GM18520 (cell line): ENCODE data around the gene PHKB.
"Not testable (repeated sequence)": the region's sequence is repeated elsewhere in the genome, so short reads cannot be mapped to it uniquely, and the experiment has no call there.

Experiments
- ATAC-seq: cut with Tn5 transposase; IDR thresholded peaks from one replicate; pipeline ENCODE4 v1.9.1; 2021; ENCODE audit not compliant: unreplicated experiment

The PHKB gene

DNA sequence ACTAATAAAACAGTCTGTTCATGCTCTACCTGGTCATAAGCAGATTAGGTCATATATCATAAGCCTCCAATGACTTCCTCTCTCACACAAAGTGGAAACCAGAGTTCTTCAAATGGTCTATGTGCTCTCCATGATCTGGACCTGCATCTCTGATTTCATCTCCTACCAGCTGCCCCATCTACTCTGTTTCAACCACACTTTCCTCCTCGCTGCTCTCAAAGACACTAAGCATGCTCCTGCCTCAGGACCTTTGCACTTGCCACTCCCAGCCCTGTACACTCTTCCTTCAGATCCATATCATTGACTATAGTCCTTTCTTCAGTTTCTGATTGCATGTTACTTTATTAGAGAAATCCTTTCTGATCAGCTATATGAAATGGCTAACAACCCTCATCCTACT lies 196.8 kb downstream of the PHKB start:
- ATAC-seq = no peak

DNA sequence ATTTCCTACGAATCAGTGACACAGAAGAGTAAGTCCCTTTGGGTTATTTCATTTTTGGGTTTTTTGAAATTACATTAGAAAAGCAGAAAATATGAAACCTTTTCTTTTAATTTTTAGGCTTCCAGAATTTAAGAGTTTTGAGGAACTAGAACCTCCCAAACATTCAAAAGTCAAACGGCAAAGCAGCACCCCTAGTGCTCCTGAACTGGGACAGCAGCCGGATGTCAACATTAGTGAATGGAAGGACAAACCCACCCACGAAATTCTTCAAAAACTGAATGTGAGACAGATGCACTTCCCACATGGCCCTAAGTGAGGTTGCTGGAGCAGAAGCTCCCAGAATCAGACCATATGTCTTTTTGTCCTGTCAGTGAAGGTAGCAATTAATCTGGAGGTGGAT lies 199.4 kb downstream of the PHKB start:
- no peak for ATAC-seq

- ATAC-seq = no peak
These were observed 203.7 kb downstream of the PHKB start for GRCh38 chr16:47664653-47665325.

GRCh38 chr16:47666434-47666833 lies 205.3 kb downstream of the PHKB start:
- ATAC-seq = no peak

- no peak for ATAC-seq
These were observed 206.8 kb downstream of the PHKB start for GRCh38 chr16:47667956-47668355.

GRCh38 chr16:47672475-47672874 lies 211.3 kb downstream of the PHKB start:
- no peak for ATAC-seq

- no peak for ATAC-seq
These were observed 215.6 kb downstream of the PHKB start for GRCh38 chr16:47676635-47677177.

DNA sequence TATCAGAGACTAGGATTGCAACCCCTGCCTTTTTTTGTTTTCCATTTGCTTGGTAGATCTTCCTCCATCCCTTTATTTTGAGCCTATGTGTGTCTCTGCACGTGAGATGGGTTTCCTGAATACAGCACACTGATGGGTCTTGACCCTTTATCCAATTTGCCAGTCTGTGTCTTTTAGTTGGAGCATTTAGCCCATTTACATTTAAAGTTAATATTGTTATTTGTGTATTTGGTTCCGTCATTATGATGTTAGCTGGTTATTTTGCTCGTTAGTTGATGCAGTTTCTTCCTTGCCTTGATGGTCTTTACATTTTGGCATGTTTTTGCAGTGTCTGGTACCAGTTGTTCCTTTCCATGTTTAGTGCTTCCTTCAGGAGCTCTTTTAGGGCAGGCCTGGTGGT lies 220.4 kb downstream of the PHKB start:
- ATAC-seq = not testable (repeated sequence)

DNA sequence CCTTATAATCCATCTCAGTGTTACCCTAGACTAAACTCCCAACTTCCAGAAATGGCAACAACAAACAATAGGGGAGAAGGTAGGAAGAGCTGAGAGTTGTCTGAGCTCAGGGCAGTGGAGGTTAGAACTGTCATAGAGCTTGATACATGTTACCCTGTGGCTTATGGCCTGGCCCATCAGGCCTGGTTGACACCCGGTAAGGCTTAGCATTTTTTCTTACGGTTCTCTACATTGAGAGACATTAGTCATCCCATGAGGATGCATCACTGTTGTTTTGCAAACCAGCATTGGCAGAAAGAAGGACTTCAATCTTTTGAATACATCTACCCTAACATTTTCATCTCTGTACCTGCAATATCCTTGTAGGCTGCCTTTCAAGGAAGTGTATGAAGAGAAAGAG lies 226.6 kb downstream of the PHKB start:
- ATAC-seq = no peak

DNA sequence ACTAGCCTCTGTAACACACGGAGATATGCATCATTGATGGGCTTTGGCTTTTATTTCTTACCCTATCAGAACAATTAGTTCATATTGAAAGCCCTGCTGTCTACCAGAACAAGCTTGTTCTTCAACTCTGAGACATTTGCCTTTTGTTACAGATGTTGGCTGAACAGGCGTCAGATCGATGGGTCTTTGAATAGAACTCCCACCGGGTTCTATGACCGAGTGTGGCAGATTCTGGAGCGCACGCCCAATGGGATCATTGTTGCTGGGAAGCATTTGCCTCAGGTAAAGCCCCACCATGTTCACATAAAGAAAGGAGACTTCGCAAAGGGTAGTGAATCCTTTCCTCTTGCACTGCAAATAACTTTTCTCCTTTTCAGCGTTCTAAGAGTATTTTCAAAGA lies 232.1 kb downstream of the PHKB start:
- ATAC-seq = no peak

- ATAC-seq = no peak
These were observed 233.4 kb downstream of the PHKB start for GRCh38 chr16:47694543-47694942.

- no peak for ATAC-seq
These were observed 234.6 kb downstream of the PHKB start for GRCh38 chr16:47695756-47696155.

DNA sequence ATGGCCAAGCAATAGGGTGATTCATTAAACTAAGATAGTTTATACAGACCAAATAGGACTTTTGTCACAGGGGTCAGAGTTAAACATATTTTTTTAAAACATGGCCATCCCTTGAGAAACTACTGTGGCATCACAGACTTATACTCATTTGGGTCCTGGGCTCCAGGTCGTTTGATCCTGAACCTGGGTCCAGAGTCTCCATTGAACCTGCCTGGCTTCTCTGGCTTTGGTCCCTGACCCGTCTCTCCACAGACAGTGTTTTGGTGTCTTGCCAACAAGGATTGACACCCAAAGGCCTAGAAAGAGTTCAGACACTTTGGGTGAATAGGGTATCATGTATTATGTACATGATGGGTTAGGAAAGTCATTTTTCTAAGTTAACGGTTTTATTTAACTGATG lies 236.7 kb downstream of the PHKB start:
- ATAC-seq = no peak

DNA sequence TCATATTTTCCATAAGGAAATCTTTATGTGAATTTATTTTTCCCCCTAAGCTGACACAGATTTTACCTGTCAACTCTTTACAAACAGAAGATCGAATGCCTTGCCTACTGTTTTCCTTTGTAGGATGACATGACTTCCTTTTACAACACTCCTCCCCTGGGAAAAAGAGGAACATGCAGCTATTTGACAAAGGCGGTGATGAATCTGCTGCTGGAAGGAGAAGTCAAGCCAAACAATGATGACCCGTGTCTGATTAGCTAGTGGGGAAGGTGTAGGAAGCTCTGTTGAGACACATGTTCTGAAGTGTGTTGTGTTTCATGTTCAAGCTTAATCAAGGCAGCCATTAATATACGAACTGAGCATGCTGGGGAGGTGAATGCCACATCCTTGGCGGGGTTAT lies 238.0 kb downstream of the PHKB start:
- ATAC-seq = no peak

DNA sequence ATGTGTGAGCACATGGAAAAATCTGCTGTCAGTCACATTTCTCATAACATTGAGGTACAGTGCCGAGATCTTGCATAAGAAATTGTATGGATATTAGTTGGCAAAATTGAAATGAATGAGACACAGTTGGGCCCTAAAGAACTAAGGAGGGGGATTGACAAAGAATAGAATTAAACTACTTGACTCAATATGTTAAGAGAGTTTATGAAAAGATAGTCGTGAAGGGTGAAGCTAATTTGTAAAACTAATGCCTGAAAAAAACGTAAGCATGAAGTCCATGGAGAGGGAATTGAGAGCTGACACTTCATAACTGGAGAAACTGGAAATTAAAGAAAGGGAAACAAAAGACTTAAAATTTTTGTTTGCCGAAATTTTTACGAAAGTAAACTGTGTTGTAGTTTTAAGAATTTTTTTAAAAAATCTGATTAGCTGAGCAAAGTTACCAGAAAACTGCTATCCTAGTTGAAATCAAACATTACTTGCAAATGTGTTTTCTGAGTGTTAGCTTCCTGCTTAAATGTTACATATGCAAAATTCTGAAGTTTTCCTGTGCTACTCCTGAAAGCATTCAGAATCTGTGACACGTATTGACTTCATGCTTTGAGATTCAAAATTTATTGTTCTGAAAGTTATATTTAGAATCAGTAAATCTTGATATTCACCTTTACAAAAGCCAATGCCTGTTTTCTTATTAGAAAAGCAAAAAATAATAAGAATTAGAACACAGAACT lies 239.9 kb downstream of the PHKB start:
- ATAC-seq = no peak

DNA sequence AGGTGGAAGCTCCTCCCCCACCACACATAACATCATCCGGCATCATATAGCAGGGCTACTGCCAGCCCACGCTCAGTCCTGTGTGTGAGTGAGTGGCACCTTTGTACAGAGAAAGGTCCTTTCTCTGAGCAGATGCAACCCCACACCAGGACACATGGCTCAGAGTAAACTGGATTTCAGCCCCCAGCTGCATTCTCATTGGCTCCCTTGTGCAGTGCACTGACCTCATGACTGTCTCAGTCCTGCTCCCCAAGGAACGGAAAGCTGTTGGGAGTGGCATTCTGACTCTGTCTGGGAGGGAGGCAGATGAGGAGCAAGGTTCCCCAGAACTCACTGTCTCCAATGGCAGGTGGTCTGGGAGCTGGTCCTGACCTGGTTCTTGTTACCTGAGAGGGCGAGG lies 244.1 kb downstream of the PHKB start:
- no peak for ATAC-seq

GRCh38 chr16:47711809-47712208 lies 250.7 kb downstream of the PHKB start:
- no peak for ATAC-seq

DNA sequence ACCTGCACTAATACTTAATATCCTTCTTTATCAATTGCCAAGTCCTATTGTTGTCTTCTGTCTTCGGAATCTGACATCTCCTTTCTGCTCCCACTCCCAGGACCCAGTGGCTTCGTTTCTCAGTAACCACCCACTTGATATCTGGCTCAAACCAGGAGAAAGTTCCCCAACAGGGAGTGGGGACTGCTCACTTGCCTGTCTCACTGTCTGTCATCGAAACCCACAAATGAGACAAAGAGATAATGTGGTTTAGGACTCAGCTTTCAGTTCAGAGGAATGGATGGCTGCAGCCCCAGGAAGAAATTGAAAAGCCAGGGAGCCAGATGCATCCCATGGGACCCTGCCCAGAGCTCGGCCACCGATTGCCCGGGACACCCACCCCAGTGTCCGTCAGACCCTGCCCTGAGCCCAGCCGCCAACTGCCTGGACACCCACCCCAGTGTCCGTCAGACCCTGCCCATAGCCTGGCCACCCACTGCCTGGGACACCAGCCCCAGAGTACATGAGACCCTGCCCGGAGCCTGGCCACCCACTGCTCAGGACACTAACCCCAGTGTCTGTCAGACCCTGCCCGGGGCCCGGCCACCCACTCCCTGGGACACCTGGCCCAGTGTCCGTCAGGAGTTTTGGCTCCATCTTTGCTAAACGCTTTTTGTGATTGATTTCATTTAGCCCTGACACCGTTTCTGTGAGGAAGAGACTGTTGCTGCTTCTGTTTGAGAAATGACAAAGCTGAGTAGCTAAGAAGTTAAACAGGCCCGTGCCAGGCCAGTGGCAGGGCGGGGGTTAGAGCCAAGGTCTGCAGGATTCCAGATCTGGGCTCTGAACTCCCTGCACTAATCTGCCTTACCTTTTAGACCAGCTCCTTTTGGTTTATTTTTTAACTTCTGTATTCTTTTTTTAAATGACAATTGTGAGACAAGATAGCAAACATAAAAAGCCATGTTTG lies 251.4 kb downstream of the PHKB start:
- ATAC-seq = no peak

- ATAC-seq = no peak
These were observed 252.1 kb downstream of the PHKB start for GRCh38 chr16:47713225-47713595.

DNA sequence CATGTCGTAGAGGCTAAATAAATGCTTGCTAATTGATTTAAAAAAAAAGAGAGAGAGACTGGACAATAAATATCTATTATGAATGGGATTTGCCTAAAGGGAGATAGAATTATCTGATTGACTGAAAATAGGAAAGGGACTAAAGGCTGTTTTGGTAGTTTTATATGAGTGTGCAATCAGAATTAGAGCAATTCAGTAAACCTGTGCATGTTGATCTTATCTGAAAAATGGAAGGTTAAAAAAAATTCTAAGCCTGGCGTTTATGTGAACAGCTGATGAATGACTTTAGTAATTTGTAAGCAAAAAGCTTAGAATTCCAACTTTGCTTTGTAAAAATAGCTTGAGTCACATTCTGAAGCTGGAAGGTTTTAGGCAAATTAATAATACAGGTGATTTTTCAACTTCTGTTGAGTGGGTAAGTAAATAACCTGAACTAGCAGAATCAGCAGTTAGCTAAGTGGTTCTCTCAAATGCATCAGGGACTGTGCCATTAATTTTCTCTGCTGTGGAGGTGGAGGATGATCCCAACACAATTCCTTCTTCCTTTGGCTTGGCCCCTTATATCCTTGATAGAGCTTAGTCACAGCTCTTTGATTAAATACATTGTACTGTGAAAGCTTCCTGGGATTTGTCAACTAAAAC lies 254.4 kb downstream of the PHKB start:
- no peak for ATAC-seq

- ATAC-seq = no peak
These were observed 255.4 kb downstream of the PHKB start for GRCh38 chr16:47716571-47716970.
